ENCODE data around the gene ZNF580. TPM values are rescaled to one million over a fixed set of nuclear protein-coding genes. Genes with fewer than 3 reads are reported as not detected.

The ZNF580 gene
- polyA plus RNA-seq, 1 donor (not counting 4 experiments of a cell fraction or from before 2014, with no cell fraction given) = 3.0 TPM

DNA sequence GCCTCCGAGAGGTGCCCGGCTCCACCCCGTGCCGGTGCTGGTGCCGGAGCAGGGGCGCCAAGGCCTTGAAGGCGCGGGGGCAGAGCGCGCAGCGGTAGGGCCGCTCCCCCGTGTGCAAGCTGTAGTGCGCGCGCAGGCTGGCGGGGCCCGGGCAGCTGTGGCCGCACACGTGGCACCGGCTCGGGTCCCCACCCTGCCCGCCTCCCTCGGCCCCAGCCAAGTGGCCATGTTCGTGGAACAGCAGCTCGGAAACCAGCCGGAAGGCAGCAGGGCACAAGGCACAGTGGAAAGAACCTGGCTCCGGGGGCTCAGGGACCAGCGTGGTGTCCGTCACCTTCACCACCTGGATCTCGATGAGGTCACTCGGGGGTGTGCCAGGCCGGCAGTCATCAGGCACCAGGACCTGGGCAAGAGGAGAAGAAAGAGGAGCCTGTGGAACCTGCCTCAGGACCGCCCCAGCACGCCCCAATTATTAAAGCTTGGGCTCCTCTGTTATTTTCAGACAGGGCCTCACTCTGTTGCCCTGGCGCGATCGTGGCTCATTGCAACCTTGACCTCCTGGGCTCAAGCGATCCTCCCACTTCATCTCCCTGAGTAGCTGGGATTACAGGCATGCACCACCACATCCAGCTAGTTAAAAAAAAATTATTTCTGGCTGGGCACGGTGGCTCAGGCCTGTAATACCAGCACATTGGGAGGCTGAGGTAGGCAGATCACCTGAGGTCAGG is 18.4 kb upstream of the ZNF580 start:
- Histone ChIP-seq H4K20me1 (ENCODE audit: control insufficient read depth, extremely low read depth, insufficient read depth, low read length) (peaks cover 3% of the 10 kb centered on the region), H3K79me2 (ENCODE audit: control insufficient read depth, insufficient read depth, low read length) (no peaks in the 10 kb centered on the region), H3K27ac (ENCODE audit: control insufficient read depth, insufficient read depth, low read length) (no peak overlapping the region), H3K27me3 (ENCODE audit: control insufficient read depth, extremely low read depth, insufficient read depth, low read length) (no peaks in the 10 kb centered on the region), H3K4me3 (ENCODE audit: control insufficient read depth in 2 of 3, extremely low read depth in 1 of 3, insufficient read depth in 2 of 3, low read depth in 1 of 3, low read length in 3 of 3) (no peak overlapping the region), H2AFZ (ENCODE audit: control insufficient read depth, low read length) (no peak overlapping the region), H3K9ac (ENCODE audit: control insufficient read depth, extremely low read depth, insufficient read depth, low read length) (no peak overlapping the region), H3K9me3 (ENCODE audit: control insufficient read depth, low read depth, low read length) (no peaks in the 10 kb centered on the region), H3K4me2 (ENCODE audit: control insufficient read depth, extremely low read depth, insufficient read depth, low read depth, low read length) (no peak overlapping the region), H3K9me1 (ENCODE audit: control insufficient read depth, extremely low read depth, insufficient read depth, low read length) (no peaks in the 10 kb centered on the region), H3K4me1 (ENCODE audit: control insufficient read depth, extremely low read depth, insufficient read depth, low read length) (peaks cover 13% of the 10 kb centered on the region), H3K36me3 (ENCODE audit: control insufficient read depth in 2 of 2, extremely low read depth in 1 of 2, insufficient read depth in 2 of 2, low read length in 2 of 2) (peaks cover 1 to 2% of the 10 kb centered on the region in 2 experiments)
- DNase-seq (ENCODE audit: low read depth, low spot score) (no peak), FAIRE-seq (no peak)
- TF ChIP-seq EZH2 (IDR thresholded peaks at IDR 0.05; ENCODE audit: low read length) = no peak
- TF ChIP-seq, protein P1, sequence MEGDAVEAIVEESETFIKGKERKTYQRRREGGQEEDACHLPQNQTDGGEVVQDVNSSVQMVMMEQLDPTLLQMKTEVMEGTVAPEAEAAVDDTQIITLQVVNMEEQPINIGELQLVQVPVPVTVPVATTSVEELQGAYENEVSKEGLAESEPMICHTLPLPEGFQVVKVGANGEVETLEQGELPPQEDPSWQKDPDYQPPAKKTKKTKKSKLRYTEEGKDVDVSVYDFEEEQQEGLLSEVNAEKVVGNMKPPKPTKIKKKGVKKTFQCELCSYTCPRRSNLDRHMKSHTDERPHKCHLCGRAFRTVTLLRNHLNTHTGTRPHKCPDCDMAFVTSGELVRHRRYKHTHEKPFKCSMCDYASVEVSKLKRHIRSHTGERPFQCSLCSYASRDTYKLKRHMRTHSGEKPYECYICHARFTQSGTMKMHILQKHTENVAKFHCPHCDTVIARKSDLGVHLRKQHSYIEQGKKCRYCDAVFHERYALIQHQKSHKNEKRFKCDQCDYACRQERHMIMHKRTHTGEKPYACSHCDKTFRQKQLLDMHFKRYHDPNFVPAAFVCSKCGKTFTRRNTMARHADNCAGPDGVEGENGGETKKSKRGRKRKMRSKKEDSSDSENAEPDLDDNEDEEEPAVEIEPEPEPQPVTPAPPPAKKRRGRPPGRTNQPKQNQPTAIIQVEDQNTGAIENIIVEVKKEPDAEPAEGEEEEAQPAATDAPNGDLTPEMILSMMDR (optimal IDR thresholded peaks at IDR 0.05 in 1 of 3, IDR thresholded peaks at IDR 0.05 in 1 of 3, conservative IDR thresholded peaks at IDR 0.05 in 1 of 3; ENCODE audit: extremely low read depth in 1 of 3, insufficient read depth in 2 of 3, low read length in 3 of 3) = no peak
- dilution Hi-C loops (cut with MboI; ENCODE audit: extremely low pct_ligation_motif_present, low sequenced_read_pairs) = no loop called here

DNA sequence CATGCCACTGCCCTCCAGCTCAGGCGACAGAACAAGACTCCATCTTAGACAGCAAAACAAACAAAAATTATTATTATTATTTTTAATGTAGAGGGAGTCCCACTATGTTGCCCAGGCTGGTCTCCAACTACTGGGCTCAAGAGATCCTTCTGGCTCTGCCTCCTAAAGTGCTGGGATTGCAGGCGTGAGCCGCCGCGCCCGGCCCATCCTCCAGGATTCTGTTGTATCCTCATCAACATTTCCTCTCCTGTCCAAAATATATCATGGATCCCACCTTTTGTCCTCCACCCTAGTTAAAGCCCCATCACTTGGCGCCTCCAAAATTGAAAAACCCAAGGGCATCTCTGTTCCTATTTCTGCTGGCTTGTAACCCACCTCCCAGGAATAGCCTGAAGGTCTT is 17.7 kb upstream of the ZNF580 start:
- Histone ChIP-seq H3K4me3 (ENCODE audit: control insufficient read depth in 2 of 3, extremely low read depth in 1 of 3, insufficient read depth in 2 of 3, low read depth in 1 of 3, low read length in 3 of 3) (no peak overlapping the region), H2AFZ (ENCODE audit: control insufficient read depth, low read length) (no peak overlapping the region), H3K4me1 (ENCODE audit: control insufficient read depth, extremely low read depth, insufficient read depth, low read length) (peaks cover 13% of the 10 kb centered on the region), H3K9ac (ENCODE audit: control insufficient read depth, extremely low read depth, insufficient read depth, low read length) (no peak overlapping the region), H3K9me3 (ENCODE audit: control insufficient read depth, low read depth, low read length) (no peaks in the 10 kb centered on the region), H3K4me2 (ENCODE audit: control insufficient read depth, extremely low read depth, insufficient read depth, low read depth, low read length) (no peak overlapping the region), H3K9me1 (ENCODE audit: control insufficient read depth, extremely low read depth, insufficient read depth, low read length) (no peaks in the 10 kb centered on the region), H3K79me2 (ENCODE audit: control insufficient read depth, insufficient read depth, low read length) (no peaks in the 10 kb centered on the region), H3K27me3 (ENCODE audit: control insufficient read depth, extremely low read depth, insufficient read depth, low read length) (no peaks in the 10 kb centered on the region), H3K27ac (ENCODE audit: control insufficient read depth, insufficient read depth, low read length) (no peak overlapping the region), H4K20me1 (ENCODE audit: control insufficient read depth, extremely low read depth, insufficient read depth, low read length) (peaks cover 3% of the 10 kb centered on the region), H3K36me3 (ENCODE audit: control insufficient read depth in 2 of 2, extremely low read depth in 1 of 2, insufficient read depth in 2 of 2, low read length in 2 of 2) (peaks cover 0 to 2% of the 10 kb centered on the region in 2 experiments)
- dilution Hi-C loops (cut with MboI; ENCODE audit: extremely low pct_ligation_motif_present, low sequenced_read_pairs) = no loop called here
- DNase-seq (ENCODE audit: low read depth, low spot score) (no peak), FAIRE-seq (no peak)
- TF ChIP-seq EZH2 (IDR thresholded peaks at IDR 0.05; ENCODE audit: low read length) = no peak
- TF ChIP-seq, protein P1 (optimal IDR thresholded peaks at IDR 0.05 in 1 of 3, IDR thresholded peaks at IDR 0.05 in 1 of 3, conservative IDR thresholded peaks at IDR 0.05 in 1 of 3; ENCODE audit: extremely low read depth in 1 of 3, insufficient read depth in 2 of 3, low read length in 3 of 3) = no peak
